Cardiac ventricle fibroblast (primary cell): ENCODE measurements around the gene FAM9C. TPM values are rescaled to one million over a fixed set of nuclear protein-coding genes. Genes with fewer than 3 reads are reported as not detected.

Source experiments
- total RNA-seq: library from RNA; depleted of rRNA; stranded (reverse); fragments of >200 nt; gene quantifications from 2 replicates; pipeline ENCODE4 v1.2.3, GENCODE V29; 2015

Gene FAM9C
- not detected in 2 replicates for total RNA-seq

DNA sequence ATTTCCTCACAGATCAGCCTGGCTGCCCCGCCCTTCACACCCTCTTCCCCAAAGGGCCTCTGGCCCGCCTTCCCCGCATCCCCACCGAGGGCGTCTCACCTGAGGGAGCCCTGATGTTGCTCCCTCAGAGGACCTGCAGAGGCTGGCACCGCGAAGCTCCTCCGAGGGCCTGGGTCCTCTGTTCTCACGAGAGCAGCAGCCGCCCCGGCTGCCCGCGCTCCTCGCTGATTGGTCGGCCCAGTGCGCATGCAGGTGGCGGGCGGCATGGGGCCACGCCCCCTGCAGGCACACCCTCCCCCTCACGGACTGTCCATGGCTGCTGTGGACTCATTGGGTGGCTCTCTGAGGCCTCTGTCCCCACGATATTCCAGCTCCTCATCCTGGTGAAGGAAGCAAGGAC lies at the start of gene FAM9C:
Gene FAM9C (minus strand): TSS at position 180 of the 400 bp plus-strand sequence. CDS start 831 bp downstream, outside the sequence.

Other genes with a start within 250 kb of the FAM9C start
- not detected in 2 replicates for gene TLR7, start 177.5 kb downstream of the FAM9C start, total RNA-seq
- gene TLR8, start 138.0 kb downstream of the FAM9C start, total RNA-seq: not detected in 2 replicates
- 2,382 and 2,716 TPM in 2 replicates for gene TMSB4X, start 69.5 kb downstream of the FAM9C start, total RNA-seq